RWPE2 (cell line): ENCODE measurements around the gene TH.

ENCODE experiments used
- ATAC-seq: fragments of 200-7000 bp; cut with Tn5 transposase; 3 replicates; pipeline ENCODE4 v1.9.1; 2021; ENCODE audit warnings: low read depth
- DNase-seq: peaks from one replicate; pipeline ENCODE4 v3.0.0-alpha.2; 2020; ENCODE audit warnings: low spot score
- H3K27ac ChIP-seq: fragments of 450-650 bp; 2 replicates; pipeline ENCODE4 v1.5.1; 2017; ENCODE audit warnings: mild to moderate bottlenecking; ENCODE audit not compliant: poor library complexity, severe bottlenecking
- H3K27me3 ChIP-seq: fragments of 250-450 bp; sonication (Bioruptor Pico); 2 replicates; pipeline ENCODE4 v1.5.1; 2021; ENCODE audit warnings: mild to moderate bottlenecking, moderate library complexity; ENCODE audit not compliant: insufficient read depth, poor library complexity, severe bottlenecking
- H3K36me3 ChIP-seq: fragments of 250-450 bp; sonication (Bioruptor Pico); 2 replicates; pipeline ENCODE4 v1.5.1; 2020; ENCODE audit warnings: low read depth, mild to moderate bottlenecking, moderate library complexity
- H3K4me1 ChIP-seq: fragments of 250-450 bp; sonication (Bioruptor Pico); 2 replicates; pipeline ENCODE4 v1.5.1; 2021; ENCODE audit warnings: mild to moderate bottlenecking, moderate library complexity; ENCODE audit not compliant: insufficient read depth, poor library complexity, severe bottlenecking
- H3K4me3 ChIP-seq: fragments of 250-450 bp; sonication (Bioruptor Pico); 2 replicates; pipeline ENCODE4 v1.5.1; 2021; ENCODE audit warnings: mild to moderate bottlenecking, moderate library complexity; ENCODE audit not compliant: severe bottlenecking
- H3K9me3 ChIP-seq: fragments of 250-450 bp; sonication (Bioruptor Pico); 2 replicates; pipeline ENCODE4 v1.5.1; 2021; ENCODE audit warnings: mild to moderate bottlenecking, moderate library complexity; ENCODE audit not compliant: severe bottlenecking
- TF ChIP-seq, protein P1 (sequence below): fragments of 450-650 bp; IDR thresholded peaks from one replicate; pipeline ENCODE4 v1.5.1; 2017; ENCODE audit warnings: mild to moderate bottlenecking, moderate library complexity; ENCODE audit not compliant: poor library complexity, severe bottlenecking

The TH gene

DNA sequence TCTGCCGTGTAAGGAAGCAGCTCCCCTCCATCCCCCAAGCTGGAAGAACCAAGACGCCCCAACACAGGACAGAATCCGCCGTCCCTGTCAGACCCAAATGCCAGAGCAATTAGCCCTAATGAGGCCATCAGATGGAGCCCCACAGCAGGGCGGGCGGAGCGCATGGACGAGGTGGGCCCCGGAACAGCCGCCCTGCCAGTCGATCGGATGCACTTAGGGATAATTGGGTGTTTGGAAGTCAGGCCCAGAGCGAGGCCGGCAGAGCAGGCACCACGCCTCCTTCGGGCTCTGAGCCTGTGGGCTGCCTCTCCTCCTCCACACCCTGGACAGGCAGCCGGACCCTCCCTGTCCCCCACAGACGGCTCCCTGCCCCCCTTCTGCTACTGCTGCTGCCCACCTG lies 5.5 kb upstream of the TH start:
- no peak for DNase-seq
- H3K4me3 ChIP-seq, result no peak overlapping the region
- no peaks in the 10 kb centered on the region for H3K27me3 ChIP-seq
- H3K36me3 ChIP-seq, result no peaks in the 10 kb centered on the region
- TF ChIP-seq, protein P1, sequence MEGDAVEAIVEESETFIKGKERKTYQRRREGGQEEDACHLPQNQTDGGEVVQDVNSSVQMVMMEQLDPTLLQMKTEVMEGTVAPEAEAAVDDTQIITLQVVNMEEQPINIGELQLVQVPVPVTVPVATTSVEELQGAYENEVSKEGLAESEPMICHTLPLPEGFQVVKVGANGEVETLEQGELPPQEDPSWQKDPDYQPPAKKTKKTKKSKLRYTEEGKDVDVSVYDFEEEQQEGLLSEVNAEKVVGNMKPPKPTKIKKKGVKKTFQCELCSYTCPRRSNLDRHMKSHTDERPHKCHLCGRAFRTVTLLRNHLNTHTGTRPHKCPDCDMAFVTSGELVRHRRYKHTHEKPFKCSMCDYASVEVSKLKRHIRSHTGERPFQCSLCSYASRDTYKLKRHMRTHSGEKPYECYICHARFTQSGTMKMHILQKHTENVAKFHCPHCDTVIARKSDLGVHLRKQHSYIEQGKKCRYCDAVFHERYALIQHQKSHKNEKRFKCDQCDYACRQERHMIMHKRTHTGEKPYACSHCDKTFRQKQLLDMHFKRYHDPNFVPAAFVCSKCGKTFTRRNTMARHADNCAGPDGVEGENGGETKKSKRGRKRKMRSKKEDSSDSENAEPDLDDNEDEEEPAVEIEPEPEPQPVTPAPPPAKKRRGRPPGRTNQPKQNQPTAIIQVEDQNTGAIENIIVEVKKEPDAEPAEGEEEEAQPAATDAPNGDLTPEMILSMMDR, result no peak
- no peak for ATAC-seq
- H3K27ac ChIP-seq, result peak overlapping the region; percentile 98
- H3K9me3 ChIP-seq, result no peaks in the 10 kb centered on the region
- peaks cover 44% of the 10 kb centered on the region for H3K4me1 ChIP-seq

DNA sequence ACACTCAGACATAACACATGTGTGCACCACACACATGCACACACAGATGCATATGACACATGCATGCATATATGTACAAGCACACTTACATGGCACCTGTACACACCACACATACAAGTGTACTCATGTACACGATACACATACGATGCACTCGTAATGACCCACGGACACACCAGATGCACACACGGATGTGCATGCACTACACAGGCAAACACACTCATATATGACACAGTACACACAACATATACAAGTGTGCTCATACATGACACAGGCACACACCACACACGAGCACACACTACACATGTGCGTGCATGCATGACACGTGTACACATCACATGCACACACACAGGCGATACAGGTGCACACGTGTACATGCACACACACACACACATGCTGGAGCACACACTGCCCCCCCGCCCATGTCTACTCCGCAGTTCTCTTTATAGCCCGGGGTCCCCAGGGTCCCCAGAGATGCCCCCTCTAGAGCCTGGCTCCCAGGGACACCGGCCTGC lies 4.8 kb upstream of the TH start:
- DNase-seq (no peak), ATAC-seq (no peak)
- peaks cover 43% of the 10 kb centered on the region for H3K4me1 ChIP-seq

DNA sequence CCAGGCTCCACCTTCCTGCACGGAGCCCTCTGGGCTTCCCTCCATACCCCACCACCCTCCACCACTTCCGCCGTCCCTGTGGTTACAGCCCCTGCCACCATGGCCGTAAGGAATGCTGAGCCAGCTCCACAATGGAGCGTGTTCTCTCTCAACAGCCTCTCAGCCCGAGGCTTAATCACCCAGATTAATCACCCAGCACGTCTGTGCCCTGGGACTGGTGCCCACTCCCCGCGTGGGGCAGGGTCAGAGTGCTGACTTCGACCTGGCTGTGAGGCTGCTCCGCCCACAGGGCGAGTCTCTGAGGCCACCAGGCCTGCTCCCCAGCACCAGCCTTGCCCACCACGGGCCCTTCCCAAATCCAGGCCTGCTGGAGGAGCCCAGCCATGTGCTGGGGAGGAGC lies 4.0 kb upstream of the TH start:
- Histone ChIP-seq H3K9me3 (no peaks in the 10 kb centered on the region), H3K4me3 (no peak overlapping the region), H3K27ac (peak overlapping the region; percentile 98), H3K27me3 (no peaks in the 10 kb centered on the region), H3K36me3 (no peaks in the 10 kb centered on the region), H3K4me1 (peaks cover 35% of the 10 kb centered on the region)
- peak; percentile 31 for ATAC-seq
- no peak for DNase-seq
- TF ChIP-seq, protein P1, result no peak

More for the DNA sequence above, 4.8 kb upstream of the TH start:
- TF ChIP-seq, protein P1, result no peak
- H3K9me3 ChIP-seq, result no peaks in the 10 kb centered on the region
- no peak overlapping the region for H3K4me3 ChIP-seq
- H3K27ac ChIP-seq, result peak overlapping the region; percentile 98
- no peaks in the 10 kb centered on the region for H3K27me3 ChIP-seq
- H3K36me3 ChIP-seq, result no peaks in the 10 kb centered on the region

DNA sequence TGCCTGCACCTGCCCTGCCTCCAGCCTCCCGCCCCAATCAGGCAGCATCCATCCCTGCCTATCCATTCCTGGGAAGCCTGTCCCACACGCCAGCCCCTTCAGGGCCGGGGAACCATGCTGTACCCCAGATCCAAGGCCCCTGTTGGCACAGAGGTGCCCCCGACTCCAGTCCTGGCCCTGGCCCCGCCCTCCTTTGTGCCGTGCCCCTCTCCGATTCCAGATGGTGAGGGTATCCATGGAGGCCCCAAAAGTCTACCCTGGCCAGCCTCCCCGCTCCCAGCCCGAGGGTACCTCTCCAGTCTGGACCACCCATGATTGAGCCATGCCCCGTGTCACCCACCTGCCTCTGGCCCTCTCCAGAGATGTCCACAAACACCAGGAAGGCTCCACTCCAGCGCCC lies 2.7 kb upstream of the TH start:
- no peak overlapping the region for H3K27ac ChIP-seq
- TF ChIP-seq, protein P1, result no peak
- no peaks in the 10 kb centered on the region for H3K27me3 ChIP-seq
- peaks cover 22% of the 10 kb centered on the region for H3K4me1 ChIP-seq
- H3K36me3 ChIP-seq, result no peaks in the 10 kb centered on the region
- H3K9me3 ChIP-seq, result no peaks in the 10 kb centered on the region
- ATAC-seq (no peak), DNase-seq (no peak)
- H3K4me3 ChIP-seq, result no peak overlapping the region

DNA sequence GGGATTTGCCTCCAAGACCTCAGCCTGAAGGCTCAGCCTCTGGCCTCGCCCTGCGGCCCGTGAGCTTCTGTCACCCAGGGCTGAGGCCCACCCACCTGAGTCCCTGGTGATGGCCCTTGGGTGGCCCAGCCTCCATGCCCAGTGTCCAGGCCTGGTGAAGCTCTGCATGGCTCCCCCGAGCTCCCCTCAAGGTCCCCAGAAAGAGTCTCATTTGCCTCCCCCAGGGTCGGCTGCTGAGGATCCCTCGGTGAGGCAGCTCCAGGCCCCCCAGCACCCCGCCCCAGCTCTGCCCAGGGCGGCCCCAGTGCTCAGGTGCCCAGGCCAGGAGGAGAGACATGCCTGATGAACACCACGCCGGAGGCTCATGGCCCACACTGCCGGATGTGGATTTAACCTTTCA lies 2.1 kb upstream of the TH start:
- TF ChIP-seq, protein P1, result no peak
- Histone ChIP-seq H3K27ac (no peak overlapping the region), H3K27me3 (no peaks in the 10 kb centered on the region)

More for the DNA sequence above, 2.1 kb upstream of the TH start:
- Histone ChIP-seq H3K4me3 (no peak overlapping the region), H3K9me3 (no peaks in the 10 kb centered on the region), H3K36me3 (no peaks in the 10 kb centered on the region), H3K4me1 (peaks cover 16% of the 10 kb centered on the region)
- no peak for ATAC-seq
- no peak for DNase-seq
